ENCODE results near the gene MDM2. TPM values are rescaled to one million over a fixed set of nuclear protein-coding genes. Genes with fewer than 3 reads are reported as not detected.

MDM2 gene
- total RNA-seq, 1 donor from 2014 or later = 85.1 TPM

DNA sequence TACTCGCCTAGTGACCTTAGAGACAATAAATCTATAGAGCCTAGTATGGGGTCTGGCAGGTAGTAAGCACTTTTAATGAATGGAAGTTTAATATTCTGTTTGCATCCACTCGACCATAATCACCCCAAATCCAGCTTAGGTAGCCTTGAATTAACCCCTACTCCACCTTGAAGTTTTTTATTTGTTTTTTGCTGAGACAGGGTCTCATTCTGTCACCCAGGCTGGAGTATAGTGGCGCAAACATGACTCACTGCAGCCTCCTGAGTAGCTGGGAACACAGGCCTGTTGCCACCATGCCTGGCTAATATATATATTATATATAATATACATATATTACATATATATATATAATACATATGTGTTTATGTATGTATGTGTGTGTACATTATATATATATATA is 38.8 kb downstream of the MDM2 start:
- Histone ChIP-seq H3K36me3 (ENCODE audit: control insufficient read depth in 3 of 3, insufficient read depth in 3 of 3, low read length in 3 of 3) (peaks cover 5 to 7% (median 5%) of the 10 kb centered on the region in 3 donors), H3K9ac (ENCODE audit: low read depth in 1 of 3, low read length in 3 of 3) (no peak overlapping the region), H3K4me1 (ENCODE audit: control insufficient read depth in 3 of 3, insufficient read depth in 3 of 3, low read length in 3 of 3) (no peaks in the 10 kb centered on the region), H3K27me3 (ENCODE audit: control insufficient read depth in 3 of 3, insufficient read depth in 3 of 3, low read length in 3 of 3) (no peaks in the 10 kb centered on the region), H3K4me3 (ENCODE audit: low read length in 3 of 3) (no peak overlapping the region), H3K27ac (ENCODE audit: low read depth, low read length) (no peak overlapping the region), H3K9me3 (ENCODE audit: control insufficient read depth in 3 of 3, low read length in 3 of 3) (no peaks in the 10 kb centered on the region)

DNA sequence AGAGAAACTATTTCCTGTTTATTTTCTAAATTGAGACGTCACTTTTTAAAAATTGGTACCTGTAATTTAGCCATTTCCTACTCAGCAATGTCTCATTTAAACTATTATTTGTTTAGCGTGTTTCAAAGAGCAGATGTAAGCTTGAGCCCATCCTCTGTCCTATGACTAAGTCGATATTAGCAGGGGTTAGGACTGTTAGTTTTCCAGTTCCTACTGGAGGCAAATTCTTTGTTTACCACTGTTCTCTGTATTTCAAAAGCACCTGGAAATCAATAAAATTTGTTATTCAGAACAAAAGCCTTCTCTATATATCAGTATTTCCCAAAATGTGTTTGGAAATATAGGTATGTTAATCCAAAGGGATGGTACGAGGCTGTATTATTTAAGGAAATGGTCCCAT is 42.4 kb downstream of the MDM2 start:
- no peak overlapping the region for H3K27ac ChIP-seq (ENCODE audit: low read depth, low read length)

DNA sequence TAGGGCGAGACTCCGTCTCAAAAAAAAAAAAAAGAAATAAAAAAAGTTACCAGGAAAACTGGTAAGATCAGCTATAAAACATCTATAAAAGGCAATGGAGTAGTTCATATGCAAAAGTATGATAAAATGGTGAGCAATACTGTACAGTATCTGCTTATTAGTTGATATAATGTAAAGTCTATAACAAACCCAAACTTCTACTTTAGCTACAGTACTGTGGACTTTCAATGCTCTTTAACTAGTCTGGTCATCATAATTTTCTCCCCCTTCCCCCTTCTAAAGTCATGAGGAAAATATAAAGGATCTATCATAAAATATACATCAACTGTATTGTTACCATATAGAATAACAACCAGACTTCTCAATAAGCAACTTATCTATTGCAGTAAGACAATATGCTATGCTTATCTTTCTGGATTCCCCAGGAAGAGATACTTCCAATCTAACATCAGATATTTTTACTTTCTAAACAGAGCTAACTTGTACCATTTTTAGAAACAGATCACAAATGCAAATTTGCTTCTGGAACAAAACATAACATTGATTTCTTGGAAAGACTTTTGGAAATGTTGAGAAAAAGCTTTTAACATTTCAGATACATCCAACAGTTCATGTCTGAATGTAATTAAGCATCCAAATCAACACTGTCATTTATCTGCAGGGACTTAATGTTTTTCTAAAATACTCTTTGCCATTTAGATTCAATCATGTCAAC is 43.8 kb downstream of the MDM2 start:
- no peak overlapping the region for H3K27ac ChIP-seq (ENCODE audit: low read depth, low read length)
- H3K4me1 ChIP-seq (ENCODE audit: control insufficient read depth in 3 of 3, insufficient read depth in 3 of 3, low read length in 3 of 3) = no peaks in the 10 kb centered on the region
- H3K36me3 ChIP-seq (ENCODE audit: control insufficient read depth in 3 of 3, insufficient read depth in 3 of 3, low read length in 3 of 3) = peaks cover 0 to 3% (median 0%) of the 10 kb centered on the region in 3 donors
- no peak overlapping the region for H3K9ac ChIP-seq (ENCODE audit: low read depth in 1 of 3, low read length in 3 of 3)
- no peaks in the 10 kb centered on the region for H3K27me3 ChIP-seq (ENCODE audit: control insufficient read depth in 3 of 3, insufficient read depth in 3 of 3, low read length in 3 of 3)
- H3K9me3 ChIP-seq (ENCODE audit: control insufficient read depth in 3 of 3, low read length in 3 of 3) = no peaks in the 10 kb centered on the region
- H3K4me3 ChIP-seq (ENCODE audit: low read length in 3 of 3) = no peak overlapping the region

More for the DNA sequence above, 42.4 kb downstream of the MDM2 start:
- Histone ChIP-seq H3K4me3 (ENCODE audit: low read length in 3 of 3) (no peak overlapping the region), H3K9me3 (ENCODE audit: control insufficient read depth in 3 of 3, low read length in 3 of 3) (no peaks in the 10 kb centered on the region), H3K9ac (ENCODE audit: low read depth in 1 of 3, low read length in 3 of 3) (no peak overlapping the region), H3K36me3 (ENCODE audit: control insufficient read depth in 3 of 3, insufficient read depth in 3 of 3, low read length in 3 of 3) (no peaks in the 10 kb centered on the region), H3K27me3 (ENCODE audit: control insufficient read depth in 3 of 3, insufficient read depth in 3 of 3, low read length in 3 of 3) (no peaks in the 10 kb centered on the region), H3K4me1 (ENCODE audit: control insufficient read depth in 3 of 3, insufficient read depth in 3 of 3, low read length in 3 of 3) (no peaks in the 10 kb centered on the region)

DNA sequence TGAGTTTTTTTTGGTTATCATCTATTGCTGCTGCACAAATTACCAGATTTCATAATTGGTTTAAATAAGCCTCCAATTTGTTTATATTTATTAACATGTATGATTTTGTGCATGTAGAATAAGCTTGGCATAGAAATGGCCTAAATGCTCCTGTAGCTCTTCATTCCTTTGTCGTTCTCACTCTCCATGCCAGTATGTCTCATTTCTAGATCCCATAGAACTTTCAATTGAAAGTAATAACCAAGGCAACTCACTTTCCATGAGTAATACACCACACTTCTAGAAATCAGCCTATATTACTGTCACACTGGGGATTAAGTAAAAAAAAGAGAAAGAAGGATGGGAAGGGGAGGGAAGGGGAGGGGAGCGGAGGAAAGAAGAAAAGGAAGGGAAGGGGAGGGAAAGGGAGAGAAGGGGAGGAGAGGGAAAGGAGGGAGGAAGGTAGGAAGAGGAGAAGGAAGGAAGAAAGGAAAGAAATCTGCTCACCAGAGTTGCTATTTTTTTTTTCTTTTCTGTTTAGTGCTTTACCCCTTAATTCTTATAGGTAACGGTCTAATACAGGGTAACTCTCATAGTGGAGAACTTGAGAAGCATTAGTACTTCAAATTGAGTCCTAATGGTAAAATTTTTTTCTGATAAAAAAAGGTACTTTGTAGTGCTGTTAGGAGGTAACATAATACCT is 45.6 kb downstream of the MDM2 start:
- no peak overlapping the region for H3K4me3 ChIP-seq (ENCODE audit: low read length in 3 of 3)
- no peaks in the 10 kb centered on the region for H3K9me3 ChIP-seq (ENCODE audit: control insufficient read depth in 3 of 3, low read length in 3 of 3)
- no peaks in the 10 kb centered on the region for H3K27me3 ChIP-seq (ENCODE audit: control insufficient read depth in 3 of 3, insufficient read depth in 3 of 3, low read length in 3 of 3)
- no peak overlapping the region for H3K9ac ChIP-seq (ENCODE audit: low read depth in 1 of 3, low read length in 3 of 3)
- H3K4me1 ChIP-seq (ENCODE audit: control insufficient read depth in 3 of 3, insufficient read depth in 3 of 3, low read length in 3 of 3) = no peaks in the 10 kb centered on the region
- H3K27ac ChIP-seq (ENCODE audit: low read depth, low read length) = no peak overlapping the region
- H3K36me3 ChIP-seq (ENCODE audit: control insufficient read depth in 3 of 3, insufficient read depth in 3 of 3, low read length in 3 of 3) = peaks cover 0 to 3% (median 0%) of the 10 kb centered on the region in 3 donors

DNA sequence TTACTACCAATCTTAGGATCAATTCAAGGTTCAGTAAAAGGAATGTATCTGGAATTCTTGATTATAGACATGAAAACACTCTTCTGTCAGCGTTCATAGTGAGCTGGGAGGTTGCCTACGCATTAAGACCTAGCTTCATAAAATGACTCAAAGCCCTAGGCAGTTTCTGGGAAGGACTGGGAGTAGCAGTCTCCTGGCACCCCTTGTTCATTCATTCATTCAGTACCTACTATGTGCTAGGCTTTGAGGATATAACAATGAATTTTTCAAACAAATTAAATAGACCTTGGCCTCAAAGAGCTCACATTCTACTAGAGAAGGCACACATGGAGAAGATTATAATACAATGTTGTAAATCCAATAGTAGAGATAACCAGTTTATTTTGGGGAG is 46.1 kb downstream of the MDM2 start:
- Histone ChIP-seq H3K4me3 (ENCODE audit: low read length in 3 of 3) (no peak overlapping the region), H3K27me3 (ENCODE audit: control insufficient read depth in 3 of 3, insufficient read depth in 3 of 3, low read length in 3 of 3) (no peaks in the 10 kb centered on the region), H3K9ac (ENCODE audit: low read depth in 1 of 3, low read length in 3 of 3) (no peak overlapping the region), H3K36me3 (ENCODE audit: control insufficient read depth in 3 of 3, insufficient read depth in 3 of 3, low read length in 3 of 3) (peaks cover 0 to 3% (median 0%) of the 10 kb centered on the region in 3 donors), H3K9me3 (ENCODE audit: control insufficient read depth in 3 of 3, low read length in 3 of 3) (no peaks in the 10 kb centered on the region), H3K27ac (ENCODE audit: low read depth, low read length) (no peak overlapping the region), H3K4me1 (ENCODE audit: control insufficient read depth in 3 of 3, insufficient read depth in 3 of 3, low read length in 3 of 3) (no peaks in the 10 kb centered on the region)

DNA sequence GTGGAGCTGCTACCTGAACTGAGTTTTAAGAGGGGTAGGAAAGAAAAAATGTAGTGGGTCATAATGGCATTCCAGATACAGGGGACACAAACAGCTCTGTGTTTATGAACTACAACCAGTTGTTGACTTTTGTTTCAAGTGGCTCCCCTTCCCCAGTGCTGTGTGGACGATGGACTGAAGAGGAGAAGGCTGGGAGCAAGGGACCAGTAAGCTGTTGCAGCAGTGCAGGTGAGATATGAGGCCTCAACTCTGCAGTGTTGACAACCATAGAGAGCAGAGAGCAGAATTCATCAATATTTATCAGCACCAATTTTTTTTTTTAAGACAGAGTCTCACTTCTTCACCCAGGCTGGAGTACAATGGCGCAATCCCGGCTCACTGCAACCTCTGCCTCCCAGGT is 46.6 kb downstream of the MDM2 start:
- Histone ChIP-seq H3K4me3 (ENCODE audit: low read length in 3 of 3) (no peak overlapping the region), H3K36me3 (ENCODE audit: control insufficient read depth in 3 of 3, insufficient read depth in 3 of 3, low read length in 3 of 3) (peaks cover 0 to 3% (median 0%) of the 10 kb centered on the region in 3 donors), H3K4me1 (ENCODE audit: control insufficient read depth in 3 of 3, insufficient read depth in 3 of 3, low read length in 3 of 3) (no peaks in the 10 kb centered on the region), H3K9ac (ENCODE audit: low read depth in 1 of 3, low read length in 3 of 3) (no peak overlapping the region), H3K9me3 (ENCODE audit: control insufficient read depth in 3 of 3, low read length in 3 of 3) (no peaks in the 10 kb centered on the region), H3K27me3 (ENCODE audit: control insufficient read depth in 3 of 3, insufficient read depth in 3 of 3, low read length in 3 of 3) (no peaks in the 10 kb centered on the region), H3K27ac (ENCODE audit: low read depth, low read length) (no peak overlapping the region)

DNA sequence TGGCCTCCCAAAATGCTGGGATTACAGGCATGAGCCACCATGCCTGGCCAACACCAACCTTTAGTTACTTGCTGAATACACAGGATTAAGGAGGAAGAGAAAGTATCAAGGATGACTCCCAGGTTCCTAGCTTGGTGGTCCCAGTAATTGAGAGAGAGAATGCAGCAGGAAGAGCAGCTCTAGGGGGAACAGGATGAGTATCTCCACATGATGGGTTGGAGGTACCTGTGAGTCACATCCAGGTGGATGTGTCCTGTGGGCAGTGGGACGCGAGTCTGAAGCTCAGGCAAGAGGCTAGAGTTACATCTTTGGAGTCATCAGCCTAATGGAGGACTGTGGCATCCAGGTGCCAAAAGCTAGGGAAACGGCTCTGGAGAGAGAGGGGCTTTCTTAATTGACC is 47.1 kb downstream of the MDM2 start:
- Histone ChIP-seq H3K4me1 (ENCODE audit: control insufficient read depth in 3 of 3, insufficient read depth in 3 of 3, low read length in 3 of 3) (no peaks in the 10 kb centered on the region), H3K36me3 (ENCODE audit: control insufficient read depth in 3 of 3, insufficient read depth in 3 of 3, low read length in 3 of 3) (peaks cover 0 to 3% (median 0%) of the 10 kb centered on the region in 3 donors), H3K9ac (ENCODE audit: low read depth in 1 of 3, low read length in 3 of 3) (no peak overlapping the region), H3K9me3 (ENCODE audit: control insufficient read depth in 3 of 3, low read length in 3 of 3) (no peaks in the 10 kb centered on the region), H3K27ac (ENCODE audit: low read depth, low read length) (no peak overlapping the region), H3K27me3 (ENCODE audit: control insufficient read depth in 3 of 3, insufficient read depth in 3 of 3, low read length in 3 of 3) (no peaks in the 10 kb centered on the region), H3K4me3 (ENCODE audit: low read length in 3 of 3) (no peak overlapping the region)

DNA sequence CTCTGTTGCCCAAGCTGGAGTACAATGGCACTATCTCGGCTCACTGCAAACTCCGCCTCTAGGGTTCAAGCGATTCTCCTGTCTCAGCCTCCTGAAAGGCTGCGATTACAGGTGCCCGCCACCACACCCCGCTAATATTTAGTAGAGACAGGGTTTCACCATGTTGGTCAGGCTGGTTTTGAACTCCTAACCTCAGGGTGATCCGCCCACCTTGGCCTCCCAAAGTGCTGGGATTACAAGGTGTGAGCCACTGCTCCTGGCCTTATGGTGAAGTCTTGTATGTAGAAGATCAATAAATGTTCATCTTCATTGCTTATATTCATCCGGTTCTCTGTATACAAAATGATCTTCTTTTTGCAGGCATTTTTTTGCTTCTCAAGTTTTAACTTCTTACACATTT is 47.8 kb downstream of the MDM2 start:
- Histone ChIP-seq H3K36me3 (ENCODE audit: control insufficient read depth in 3 of 3, insufficient read depth in 3 of 3, low read length in 3 of 3) (peaks cover 0 to 3% (median 0%) of the 10 kb centered on the region in 3 donors), H3K27me3 (ENCODE audit: control insufficient read depth in 3 of 3, insufficient read depth in 3 of 3, low read length in 3 of 3) (no peaks in the 10 kb centered on the region), H3K9me3 (ENCODE audit: control insufficient read depth in 3 of 3, low read length in 3 of 3) (no peaks in the 10 kb centered on the region), H3K4me1 (ENCODE audit: control insufficient read depth in 3 of 3, insufficient read depth in 3 of 3, low read length in 3 of 3) (no peaks in the 10 kb centered on the region), H3K4me3 (ENCODE audit: low read length in 3 of 3) (no peak overlapping the region), H3K9ac (ENCODE audit: low read depth in 1 of 3, low read length in 3 of 3) (no peak overlapping the region), H3K27ac (ENCODE audit: low read depth, low read length) (no peak overlapping the region)

DNA sequence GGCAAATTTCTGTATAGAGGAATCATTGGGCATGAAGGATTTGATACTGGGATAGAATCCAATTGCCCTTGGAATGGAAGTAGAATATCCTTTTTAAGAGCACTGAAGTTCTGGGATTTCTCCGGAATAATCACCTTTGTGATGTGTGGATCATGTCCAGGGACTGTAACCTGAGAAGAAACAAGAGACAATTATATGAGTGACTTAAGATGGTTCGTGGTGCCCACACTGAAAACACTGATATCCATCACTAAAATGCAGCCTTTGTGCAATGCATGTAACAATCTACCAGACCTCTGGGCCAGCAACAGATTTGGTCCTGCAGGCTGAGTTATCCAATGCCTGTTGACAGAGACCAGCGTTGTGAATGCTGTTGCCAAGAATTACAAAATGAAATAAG is 48.5 kb downstream of the MDM2 start:
- peaks cover 0 to 3% (median 0%) of the 10 kb centered on the region in 3 donors for H3K36me3 ChIP-seq (ENCODE audit: control insufficient read depth in 3 of 3, insufficient read depth in 3 of 3, low read length in 3 of 3)
- H3K4me3 ChIP-seq (ENCODE audit: low read length in 3 of 3) = no peak overlapping the region
- no peak overlapping the region for H3K27ac ChIP-seq (ENCODE audit: low read depth, low read length)
- H3K9ac ChIP-seq (ENCODE audit: low read depth in 1 of 3, low read length in 3 of 3) = no peak overlapping the region
- no peaks in the 10 kb centered on the region for H3K27me3 ChIP-seq (ENCODE audit: control insufficient read depth in 3 of 3, insufficient read depth in 3 of 3, low read length in 3 of 3)
- H3K4me1 ChIP-seq (ENCODE audit: control insufficient read depth in 3 of 3, insufficient read depth in 3 of 3, low read length in 3 of 3) = no peaks in the 10 kb centered on the region
- H3K9me3 ChIP-seq (ENCODE audit: control insufficient read depth in 3 of 3, low read length in 3 of 3) = no peaks in the 10 kb centered on the region

DNA sequence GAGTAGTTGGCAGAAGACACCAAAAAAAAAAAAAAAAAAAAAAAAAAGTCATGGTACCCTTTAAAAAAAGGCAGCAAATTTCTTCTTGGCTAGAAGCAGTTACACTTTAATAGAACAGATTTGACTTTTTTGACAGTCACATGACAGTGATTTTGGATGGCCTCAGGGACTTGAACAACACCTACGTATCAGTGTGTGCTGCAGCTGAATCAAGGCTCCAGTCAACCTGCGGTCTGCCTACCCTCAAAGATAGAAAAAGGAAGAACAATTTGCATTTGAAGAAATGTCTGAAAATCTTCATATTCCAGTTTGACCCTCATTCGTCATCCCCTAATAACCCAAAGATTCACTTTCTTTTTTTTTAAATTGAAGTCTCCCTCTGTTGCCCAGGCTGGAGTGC is 53.9 kb downstream of the MDM2 start:
- no peak overlapping the region for H3K27ac ChIP-seq (ENCODE audit: low read depth, low read length)
- H3K36me3 ChIP-seq (ENCODE audit: control insufficient read depth in 3 of 3, insufficient read depth in 3 of 3, low read length in 3 of 3) = no peaks in the 10 kb centered on the region
- no peaks in the 10 kb centered on the region for H3K9me3 ChIP-seq (ENCODE audit: control insufficient read depth in 3 of 3, low read length in 3 of 3)
- no peaks in the 10 kb centered on the region for H3K27me3 ChIP-seq (ENCODE audit: control insufficient read depth in 3 of 3, insufficient read depth in 3 of 3, low read length in 3 of 3)
- H3K4me1 ChIP-seq (ENCODE audit: control insufficient read depth in 3 of 3, insufficient read depth in 3 of 3, low read length in 3 of 3) = no peaks in the 10 kb centered on the region
- H3K9ac ChIP-seq (ENCODE audit: low read depth in 1 of 3, low read length in 3 of 3) = no peak overlapping the region
- H3K4me3 ChIP-seq (ENCODE audit: low read length in 3 of 3) = no peak overlapping the region

All from skeletal muscle tissue (tissue), 4 donors.